HEK293T (cell line): ENCODE measurements around the gene METTL26.

ENCODE experiments used
- CTCF ChIA-PET: fragments of 350-600 bp; formaldehyde crosslinking; extraction: SDS; loops from one replicate; lab custom pipeline; 2021; ENCODE audit warnings: antibody characterized with exemption, inconsistent platforms; lab: Yijun Ruan, JAX
- POLR2A ChIA-PET: fragments of 350-600 bp; formaldehyde crosslinking; extraction: SDS; loops from one replicate; lab custom pipeline; 2020; ENCODE audit warnings: antibody characterized with exemption, inconsistent platforms; lab: Yijun Ruan, JAX
- DNase-seq: peaks from one replicate; pipeline ENCODE4 v3.0.0; 2012; ENCODE audit warnings: mixed read lengths; ENCODE audit errors: extremely low spot score
- ARNT ChIP-seq: fragments of 450-650 bp; IDR thresholded peaks from 2 replicates; pipeline ENCODE4 v1.6.1; 2017; ENCODE audit warnings: mild to moderate bottlenecking
- BHLHE40 ChIP-seq: fragments of 450-650 bp; IDR thresholded peaks from 2 replicates; pipeline ENCODE4 v1.6.1; 2016; ENCODE audit warnings: mild to moderate bottlenecking, moderate library complexity, borderline replicate concordance
- CTBP1 ChIP-seq: fragments of 450-650 bp; IDR thresholded peaks from 2 replicates; pipeline ENCODE4 v1.6.1; 2016; ENCODE audit warnings: borderline replicate concordance
- ELF4 ChIP-seq: fragments of 450-650 bp; IDR thresholded peaks from 2 replicates; pipeline ENCODE4 v1.6.1; 2017; ENCODE audit warnings: antibody characterized with exemption
- FOXA1 ChIP-seq: fragments of 450-650 bp; IDR thresholded peaks from 2 replicates; pipeline ENCODE4 v1.6.1; 2016; ENCODE audit warnings: mild to moderate bottlenecking
- FOXK2 ChIP-seq: fragments of 450-650 bp; IDR thresholded peaks from 2 replicates; pipeline ENCODE4 v1.6.1; 2016; ENCODE audit warnings: mild to moderate bottlenecking
- FOXM1 ChIP-seq: fragments of 450-650 bp; IDR thresholded peaks from 2 replicates; pipeline ENCODE4 v1.6.1; 2017; ENCODE audit warnings: mild to moderate bottlenecking, borderline replicate concordance
- HDGF ChIP-seq: fragments of 450-650 bp; IDR thresholded peaks from 2 replicates; pipeline ENCODE4 v1.6.1; 2017; ENCODE audit warnings: antibody characterized with exemption, borderline replicate concordance
- L3MBTL2 ChIP-seq: fragments of 450-650 bp; conservative IDR thresholded peaks from 2 replicates; pipeline ENCODE4 v1.6.1; 2016; ENCODE audit warnings: mild to moderate bottlenecking
- LEF1 ChIP-seq: fragments of 450-650 bp; IDR thresholded peaks from 2 replicates; pipeline ENCODE4 v1.6.1; 2017; ENCODE audit warnings: mild to moderate bottlenecking, borderline replicate concordance
- NFRKB ChIP-seq: fragments of 450-650 bp; IDR thresholded peaks from 2 replicates; pipeline ENCODE4 v1.6.1; 2016; ENCODE audit warnings: mild to moderate bottlenecking, moderate library complexity
- PKNOX1 ChIP-seq: fragments of 450-650 bp; IDR thresholded peaks from 2 replicates; pipeline ENCODE4 v1.6.1; 2016
- SP1 ChIP-seq: fragments of 450-650 bp; IDR thresholded peaks from 2 replicates; pipeline ENCODE4 v1.6.1; 2017
- SUZ12 ChIP-seq: fragments of 450-650 bp; IDR thresholded peaks from 2 replicates; pipeline ENCODE4 v1.6.1; 2016; ENCODE audit warnings: mild to moderate bottlenecking
- TARDBP ChIP-seq: fragments of 450-650 bp; IDR thresholded peaks from 2 replicates; pipeline ENCODE4 v1.6.1; 2016
- ZNF384 ChIP-seq: fragments of 450-650 bp; IDR thresholded peaks from 2 replicates; pipeline ENCODE4 v1.6.1; 2016

Gene METTL26

DNA sequence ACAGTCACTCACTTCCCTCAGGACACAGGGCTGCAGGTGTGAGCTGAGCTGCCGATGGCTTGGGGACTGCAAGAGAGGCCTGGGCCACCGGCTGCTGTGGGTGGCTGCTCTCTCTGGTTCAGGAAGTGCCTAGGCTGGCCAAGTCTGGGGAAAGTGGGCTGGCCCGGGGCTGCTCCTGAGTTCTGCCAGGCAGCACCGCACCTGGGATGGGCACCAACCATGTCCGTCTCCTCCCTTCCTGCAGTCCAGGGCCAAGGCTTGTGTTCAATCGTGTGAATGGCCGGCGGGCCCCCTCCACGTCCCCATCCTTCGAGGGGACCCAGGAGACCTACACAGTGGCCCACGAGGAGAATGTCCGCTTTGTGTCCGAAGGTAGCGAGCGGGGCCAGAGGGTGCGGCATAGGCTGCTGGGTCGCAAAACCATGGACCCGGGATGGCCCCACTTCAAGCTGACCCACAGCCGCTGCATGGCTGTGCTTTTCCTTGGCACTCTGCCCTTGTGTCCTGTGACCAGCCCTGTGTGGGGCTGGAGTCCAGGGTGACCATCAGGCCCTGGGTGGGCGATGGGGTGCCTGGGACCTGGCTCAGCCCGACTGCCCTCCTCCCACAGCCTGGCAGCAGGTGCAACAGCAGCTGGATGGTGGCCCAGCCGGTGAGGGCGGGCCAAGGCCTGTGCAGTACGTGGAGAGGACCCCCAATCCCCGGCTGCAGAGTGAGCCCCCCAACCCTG is 11.2 kb upstream of the METTL26 start:
- POLR2A ChIA-PET: interaction anchor here (1.0 to 2.0 kb wide), 5 partner anchors 9 to 78 kb away, joined by 3 to 21 read pairs (median 4); partner anchors contain the start of gene METTL26
- CTCF ChIA-PET: interaction anchor here (1.1 to 1.7 kb wide), 2 partner anchors 29 to 69 kb away, joined by 3 to 4 read pairs; no protein-coding TSS in a partner anchor

DNA sequence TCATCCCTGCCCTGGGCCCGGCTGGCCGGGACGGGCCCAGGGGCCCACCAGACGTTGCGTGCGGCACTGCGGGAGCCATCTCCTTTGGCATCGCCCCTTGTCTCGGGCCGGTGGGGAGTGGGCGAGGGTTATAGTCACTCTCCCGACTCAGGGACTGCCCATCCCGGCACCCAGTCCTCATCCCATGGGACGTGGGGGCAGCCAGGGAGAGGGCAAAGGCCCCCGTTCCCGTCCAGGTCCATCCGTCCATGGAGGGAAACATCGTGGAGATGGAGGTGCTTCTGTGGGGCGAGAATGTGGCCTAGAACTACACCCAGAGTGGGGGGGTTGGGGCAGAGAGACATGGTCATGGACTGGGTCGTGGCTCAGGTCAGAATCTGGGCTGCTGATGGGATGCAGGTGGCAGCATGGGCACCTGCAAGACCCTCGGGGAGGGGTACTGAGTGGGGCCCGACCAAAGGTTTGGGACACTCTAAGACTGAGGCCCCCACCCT is 10.6 kb upstream of the METTL26 start:
- POLR2A ChIA-PET: interaction anchor here (2.0 kb wide), 1 partner anchor 10 kb away, joined by 21 read pairs; the partner anchor contains the start of gene METTL26
- TF ChIP-seq ELF4: no peak
- no peak for TF ChIP-seq FOXA1
- TF ChIP-seq FOXK2: no peak
- no peak for TF ChIP-seq ZNF384
- TF ChIP-seq SP1: no peak
- TF ChIP-seq PKNOX1: no peak
- TF ChIP-seq LEF1: no peak
- TF ChIP-seq CTBP1: no peak
- TF ChIP-seq HDGF: no peak
- no peak for TF ChIP-seq FOXM1
- no peak for TF ChIP-seq SUZ12
- TF ChIP-seq ARNT: no peak
- no peak for TF ChIP-seq BHLHE40
- TF ChIP-seq NFRKB: no peak
- no peak for TF ChIP-seq TARDBP
- no peak for TF ChIP-seq L3MBTL2
- no peak for DNase-seq
- CTCF ChIA-PET: no interaction called here

More for the DNA sequence above, 11.2 kb upstream of the METTL26 start:
- no peak for DNase-seq
- TF ChIP-seq CTBP1 (no peak), TARDBP (no peak), FOXA1 (no peak), LEF1 (no peak), ELF4 (no peak), L3MBTL2 (no peak), PKNOX1 (no peak), SP1 (no peak), HDGF (no peak), SUZ12 (no peak), BHLHE40 (no peak), NFRKB (no peak), FOXK2 (no peak), ZNF384 (no peak), FOXM1 (no peak), ARNT (no peak)

GRCh38 chr16:645852-646678 is 10.0 kb upstream of the METTL26 start:
- ChIA-PET CTCF (no interaction called here), POLR2A (interaction anchor here (1.0 kb wide), 1 partner anchor 10 kb away, joined by 3 read pairs; the partner anchor contains the start of gene METTL26)
- no peak for TF ChIP-seq ELF4
- TF ChIP-seq FOXM1: no peak
- TF ChIP-seq HDGF: no peak
- TF ChIP-seq FOXK2: no peak
- TF ChIP-seq FOXA1: no peak
- no peak for TF ChIP-seq LEF1
- no peak for TF ChIP-seq NFRKB
- TF ChIP-seq PKNOX1: no peak
- DNase-seq: no peak

GRCh38 chr16:644556-644955 is 8.5 kb upstream of the METTL26 start:
- ChIA-PET CTCF (no interaction called here), POLR2A (no interaction called here)
- TF ChIP-seq SUZ12 (no peak), ELF4 (no peak), BHLHE40 (no peak), NFRKB (no peak), CTBP1 (no peak), LEF1 (no peak), SP1 (no peak), ARNT (no peak), L3MBTL2 (no peak), ZNF384 (no peak), PKNOX1 (no peak), FOXK2 (no peak), FOXM1 (no peak), HDGF (no peak)
- no peak for DNase-seq
